Body of pancreas (tissue), 4 donors: ENCODE measurements around the gene GRM1.

Experiments used
- CTCF ChIP-seq, 7 experiments: fragments of 450-650 bp in 4 of 7; fragments of 200-600 bp in 3 of 7; sonication (generic) in 3 of 7; IDR thresholded peaks; one replicate each; pipeline ENCODE4 v1.5.1; 2016 to 2019; ENCODE audit warnings: antibody characterized with exemption in 7 of 7
- POLR2A ChIP-seq, 3 donors: fragments of 450-650 bp; IDR thresholded peaks; one replicate each; pipeline ENCODE4 v1.6.1; 2016; ENCODE audit warnings: antibody characterized with exemption in 3 of 3, mild to moderate bottlenecking in 2 of 3

- TF ChIP-seq POLR2A (IDR thresholded peaks at IDR 0.05), result no peak
- no peak for TF ChIP-seq CTCF (IDR thresholded peaks at IDR 0.05)
Observed at GRCh38 chr6:146433881-146434731, 405.2 kb downstream of the GRM1 start.
